HG03378 (cell line): ENCODE data around the gene LRFN2.

Source experiments
- ATAC-seq: cut with Tn5 transposase; IDR thresholded peaks from one replicate; pipeline ENCODE4 v1.9.1; 2021; ENCODE audit warnings: mild to moderate bottlenecking, moderate library complexity; ENCODE audit not compliant: unreplicated experiment

LRFN2 gene

GRCh38 chr6:40386200-40386599 is 201.0 kb downstream of the LRFN2 start:
- no peak for ATAC-seq

DNA sequence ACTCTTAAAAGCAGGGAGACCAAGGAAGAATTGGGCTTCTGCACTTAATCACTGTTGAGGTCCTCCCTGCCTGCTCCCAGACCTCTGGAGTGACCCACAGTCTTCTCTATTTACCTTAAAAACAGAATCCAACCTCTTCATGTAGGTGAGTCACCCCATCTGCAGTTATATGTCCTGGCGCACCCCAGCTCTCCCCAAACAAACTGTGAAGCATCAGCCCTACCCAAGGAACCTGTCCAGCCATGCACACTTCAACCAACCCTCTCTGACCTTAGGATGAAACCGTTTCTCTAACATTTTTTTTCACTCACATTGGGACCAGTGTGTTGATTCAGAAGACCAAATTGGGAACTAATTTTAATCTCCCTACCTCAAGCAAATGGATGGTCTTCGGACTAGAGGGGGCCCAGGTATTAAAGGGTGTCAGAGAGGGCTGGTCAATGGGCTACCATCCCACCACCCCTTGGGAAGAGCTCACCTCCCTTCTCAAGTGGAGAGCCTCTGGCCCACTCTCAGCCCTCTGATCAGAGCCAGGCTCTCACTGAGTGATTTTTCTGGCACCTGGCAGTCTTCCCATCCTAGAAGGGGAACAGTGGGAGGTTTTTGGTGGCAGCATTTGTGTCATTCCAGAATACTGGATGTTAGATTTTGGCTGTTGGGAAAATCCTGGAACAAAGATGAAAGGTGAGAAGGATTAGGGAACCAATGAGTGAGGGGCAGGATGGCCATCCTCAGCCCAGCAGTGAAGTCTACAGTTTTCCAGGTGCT is 203.6 kb downstream of the LRFN2 start:
- no peak for ATAC-seq

- ATAC-seq, result no peak
These were observed 206.9 kb downstream of the LRFN2 start for GRCh38 chr6:40380271-40380670.

DNA sequence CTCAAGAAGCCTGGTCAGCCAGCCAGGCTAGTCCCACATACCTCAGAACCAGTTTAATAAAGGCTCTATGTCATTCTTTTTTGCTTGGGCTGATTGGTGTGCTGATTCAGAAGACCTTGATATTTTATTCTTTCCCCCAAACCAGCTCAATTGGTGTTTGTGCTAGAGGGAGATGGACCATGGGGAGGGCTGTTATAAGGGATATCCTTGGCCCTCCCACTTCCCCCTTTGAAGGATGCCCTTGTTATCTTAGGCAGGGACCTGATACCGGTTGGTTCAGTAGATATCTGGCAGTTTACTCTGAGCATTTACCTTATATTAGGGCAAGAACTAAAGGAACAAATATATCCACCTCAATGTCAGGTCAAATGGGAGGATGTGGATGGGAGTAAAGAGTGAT is 207.4 kb downstream of the LRFN2 start:
- ATAC-seq, result no peak

GRCh38 chr6:40378725-40379074 is 208.5 kb downstream of the LRFN2 start:
- ATAC-seq, result no peak

- no peak for ATAC-seq
These were observed 209.0 kb downstream of the LRFN2 start for GRCh38 chr6:40378071-40378724.

- no peak for ATAC-seq
These were observed 209.9 kb downstream of the LRFN2 start for GRCh38 chr6:40377173-40377806.

GRCh38 chr6:40376113-40376650 is 211.0 kb downstream of the LRFN2 start:
- ATAC-seq, result no peak

DNA sequence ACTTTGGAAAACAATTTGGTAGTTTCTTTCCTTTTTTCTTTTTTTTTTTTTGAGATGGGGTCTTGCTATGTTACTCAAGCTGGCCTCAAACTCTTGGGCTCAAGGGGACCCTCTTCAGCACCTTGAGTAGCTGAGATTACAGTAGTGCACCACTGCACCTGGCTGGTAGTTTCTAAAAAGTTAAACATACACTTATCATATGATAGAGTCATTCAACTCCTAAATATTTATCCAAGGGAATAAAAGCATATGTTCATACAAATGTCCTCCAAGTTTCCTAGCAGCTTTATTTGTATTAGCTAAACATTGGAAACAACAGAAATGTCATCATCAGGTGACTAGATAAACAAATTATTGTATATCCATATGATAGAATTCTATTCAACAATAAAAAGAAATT is 213.9 kb downstream of the LRFN2 start:
- no peak for ATAC-seq

DNA sequence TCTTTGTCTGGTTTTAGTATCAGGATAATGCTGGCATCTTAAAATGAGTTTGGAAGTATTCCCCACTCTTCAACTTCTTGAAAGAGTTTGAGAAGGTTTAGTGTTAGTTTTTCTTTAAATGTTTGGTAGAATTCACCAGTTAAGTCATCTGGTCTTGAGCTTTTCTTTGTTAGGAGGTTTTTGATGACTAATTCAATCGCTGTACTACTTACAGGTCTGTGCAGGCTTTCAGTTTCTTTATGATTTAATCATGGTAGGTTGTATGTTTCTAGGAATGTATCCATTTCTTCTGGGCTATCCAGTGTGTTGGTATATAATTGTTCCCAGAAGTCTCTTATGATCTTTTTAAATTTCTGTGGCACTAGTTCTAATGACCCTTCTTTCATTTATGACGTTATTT is 215.5 kb downstream of the LRFN2 start:
- no peak for ATAC-seq

- no peak for ATAC-seq
These were observed 216.1 kb downstream of the LRFN2 start for GRCh38 chr6:40371095-40371494.

GRCh38 chr6:40369891-40370290 is 217.3 kb downstream of the LRFN2 start:
- ATAC-seq, result no peak

DNA sequence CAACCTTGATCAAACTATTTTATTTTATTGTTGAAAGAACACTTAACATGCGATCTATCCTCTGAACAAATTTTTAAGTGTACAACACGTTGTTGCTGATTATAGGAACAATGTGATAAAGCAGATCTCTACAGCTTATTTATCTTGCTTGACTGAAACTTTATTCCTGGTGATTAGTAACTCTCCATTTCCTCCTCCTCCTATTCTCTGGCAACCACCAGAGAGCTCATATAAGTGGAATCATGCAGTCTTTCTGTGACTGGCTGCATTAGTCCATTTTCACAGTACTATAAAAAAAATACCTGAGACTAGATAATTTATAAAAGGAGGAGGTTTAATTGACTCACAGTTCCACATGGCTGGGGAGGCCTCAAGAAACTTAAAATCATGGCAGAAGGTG is 218.1 kb downstream of the LRFN2 start:
- ATAC-seq, result no peak

- ATAC-seq, result no peak
These were observed 224.3 kb downstream of the LRFN2 start for GRCh38 chr6:40362859-40363258.

DNA sequence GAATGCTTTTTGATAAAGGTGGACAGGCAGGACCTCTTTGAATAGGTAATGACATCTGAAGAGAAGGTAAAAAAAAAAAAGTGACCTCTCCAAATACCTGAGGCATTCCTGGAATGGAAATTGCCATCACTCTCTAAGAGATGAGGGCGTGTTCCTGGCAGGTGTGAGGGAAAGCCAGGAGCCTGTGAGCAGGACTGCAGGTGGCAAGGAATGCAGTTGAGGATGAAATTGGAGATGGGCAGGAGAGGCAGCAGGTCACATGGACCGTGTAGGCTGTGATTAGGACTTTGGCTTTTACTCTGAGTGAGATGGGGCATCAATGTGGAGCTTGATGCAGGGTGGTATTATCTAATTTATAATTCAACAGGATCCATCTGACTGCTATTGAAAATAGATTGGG is 227.4 kb downstream of the LRFN2 start:
- ATAC-seq, result no peak

- no peak for ATAC-seq
These were observed 228.4 kb downstream of the LRFN2 start for GRCh38 chr6:40358473-40359460.

- no peak for ATAC-seq
These were observed 230.8 kb downstream of the LRFN2 start for GRCh38 chr6:40356242-40356910.

DNA sequence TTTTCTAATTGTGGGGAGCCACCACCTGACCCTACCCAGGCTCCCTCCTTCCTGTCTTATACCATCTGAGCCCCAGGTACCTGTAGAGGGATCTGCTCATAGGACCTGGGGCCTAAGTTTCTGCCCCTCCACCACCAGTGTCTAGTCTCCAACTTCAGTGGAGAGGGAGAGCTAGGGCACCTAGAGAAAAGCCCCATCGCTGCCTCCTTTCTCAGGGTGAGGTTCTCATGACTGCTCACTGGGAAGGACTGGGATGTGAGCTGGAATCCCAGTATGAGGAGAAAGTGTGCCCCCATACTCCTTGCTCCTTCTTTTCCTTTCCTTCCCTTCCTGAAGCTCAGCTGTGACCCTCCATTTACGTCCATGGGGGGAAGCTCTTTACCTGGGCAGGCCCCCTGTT is 231.6 kb downstream of the LRFN2 start:
- no peak for ATAC-seq

DNA sequence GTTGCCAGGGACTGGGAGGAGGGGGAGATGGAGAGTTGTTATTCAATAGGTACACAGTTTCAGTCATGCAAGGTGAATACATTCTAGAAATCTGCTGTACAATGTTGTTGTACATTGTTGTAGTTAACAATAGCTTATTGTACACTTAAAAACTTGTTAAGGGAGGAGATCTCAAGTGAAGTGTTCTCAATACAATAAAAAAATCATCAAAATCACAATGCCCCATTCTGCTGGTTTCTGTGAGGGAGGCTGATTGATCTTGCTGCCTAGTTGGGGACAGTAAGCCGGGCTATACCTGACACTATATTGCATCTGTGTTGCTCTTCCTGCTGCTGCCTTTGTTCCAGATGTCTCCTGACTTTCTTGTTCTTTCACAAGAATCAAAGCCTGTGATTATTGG is 232.1 kb downstream of the LRFN2 start:
- ATAC-seq, result no peak

DNA sequence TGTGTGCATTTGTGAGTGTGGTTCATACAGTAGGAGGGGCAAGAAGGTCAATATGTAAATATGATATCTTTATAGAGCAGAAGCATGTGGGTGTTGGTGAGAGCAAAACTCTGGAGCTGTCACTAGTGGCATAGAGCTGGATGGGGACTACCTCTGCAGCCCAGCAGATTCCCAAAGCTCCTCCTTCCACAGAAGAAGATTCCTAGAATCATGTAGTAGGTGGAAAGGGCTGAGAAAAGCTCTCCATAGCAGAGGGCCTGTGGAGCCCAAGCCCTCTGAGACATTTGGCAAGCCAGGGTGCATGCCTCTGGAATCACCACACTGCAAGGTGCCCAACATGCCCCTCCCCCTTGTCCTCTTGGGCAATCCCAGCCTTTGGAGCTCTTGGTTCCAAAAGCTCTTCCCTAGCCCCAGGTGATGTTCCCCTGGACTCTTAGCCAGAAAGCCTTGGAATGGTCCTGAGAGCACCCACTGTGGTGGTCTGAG is 233.2 kb downstream of the LRFN2 start:
- no peak for ATAC-seq
